Measurements from ENCODE around the gene CLINT1. TPM values are rescaled to one million over a fixed set of nuclear protein-coding genes. Genes with fewer than 3 reads are reported as not detected.

The CLINT1 gene
- total and polyA plus RNA-seq, 4 donors, result 31.7 to 60.9 (median 44.5) TPM

DNA sequence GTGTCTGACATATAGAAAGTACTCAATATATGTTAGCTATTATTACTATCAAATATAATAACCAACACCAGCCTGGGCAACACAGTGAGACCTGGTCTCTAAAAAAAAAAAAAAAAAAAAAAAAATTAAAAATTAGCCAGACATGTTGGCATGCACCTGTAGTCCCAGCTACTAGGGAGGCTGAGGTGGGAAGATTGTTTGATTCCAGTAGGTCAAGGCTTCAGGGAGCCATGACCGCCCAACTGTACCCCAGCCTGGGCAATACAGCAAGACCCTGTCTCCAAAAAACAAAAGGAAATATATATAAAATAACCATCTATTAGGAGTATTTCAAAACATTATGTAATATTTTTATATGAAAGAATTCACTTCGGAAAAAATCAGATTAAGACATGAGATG is 40.6 kb downstream of the CLINT1 start:
- Histone ChIP-seq H3K4me3 (ENCODE audit: low read length in 2 of 2) (no peak overlapping the region), H3K4me1 (ENCODE audit: control insufficient read depth in 1 of 2, insufficient read depth in 2 of 2, low read length in 2 of 2) (peaks cover 3% of the 10 kb centered on the region in 2 donors), H3K9me3 (ENCODE audit: control insufficient read depth, low read length) (no peaks in the 10 kb centered on the region), H3K27ac (ENCODE audit: low read depth in 1 of 2, low read length in 2 of 2) (no peak overlapping the region), H3K27me3 (ENCODE audit: control insufficient read depth in 1 of 2, insufficient read depth in 2 of 2, low read length in 1 of 2) (no peaks in the 10 kb centered on the region), H3K36me3 (ENCODE audit: control insufficient read depth in 1 of 2, insufficient read depth in 2 of 2, low read length in 1 of 2) (peaks cover 0 to 5% of the 10 kb centered on the region in 2 donors)
- 75 to 76% methylated on average over 2 of the region's 2 CpGs for WGBS, 2 donors
- no peak for DNase-seq
- no peak for ATAC-seq (ENCODE audit: low FRiP score)
- intact Hi-C loops (cut with DNase I), result loop anchor here (5.0 to 10.0 kb wide), 3 partner anchors 96 to 1314 kb away; no protein-coding TSS in a partner anchor

DNA sequence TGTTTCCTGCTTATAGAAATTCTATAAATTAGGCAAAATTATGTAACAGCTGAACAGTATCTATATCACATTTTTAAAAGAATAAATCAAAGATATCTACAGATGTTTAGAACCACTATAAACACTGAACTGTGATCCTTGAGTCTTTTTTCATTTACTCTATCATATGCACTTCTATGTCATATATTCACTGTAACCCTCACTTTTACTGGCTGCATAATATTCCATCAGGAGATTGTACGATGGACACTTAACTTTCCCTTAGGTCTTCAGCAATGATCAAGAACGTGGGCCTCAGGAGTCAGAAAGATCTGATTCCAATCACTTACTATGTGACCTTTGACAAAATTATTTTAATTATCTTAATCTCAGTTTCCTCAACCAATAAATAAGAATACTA is 41.0 kb downstream of the CLINT1 start:
- DNase-seq (no peak), ATAC-seq (ENCODE audit: low FRiP score) (no peak)
- Histone ChIP-seq H3K36me3 (ENCODE audit: control insufficient read depth in 1 of 2, insufficient read depth in 2 of 2, low read length in 1 of 2) (peaks cover 0 to 5% of the 10 kb centered on the region in 2 donors), H3K4me1 (ENCODE audit: control insufficient read depth in 1 of 2, insufficient read depth in 2 of 2, low read length in 2 of 2) (peaks cover 3% of the 10 kb centered on the region in 2 donors), H3K9me3 (ENCODE audit: control insufficient read depth, low read length) (no peaks in the 10 kb centered on the region), H3K27ac (ENCODE audit: low read depth in 1 of 2, low read length in 2 of 2) (no peak overlapping the region), H3K27me3 (ENCODE audit: control insufficient read depth in 1 of 2, insufficient read depth in 2 of 2, low read length in 1 of 2) (no peaks in the 10 kb centered on the region), H3K4me3 (ENCODE audit: low read length in 2 of 2) (no peak overlapping the region)
- intact Hi-C loops (cut with DNase I), result loop anchor here (2.0 to 10.0 kb wide), 4 partner anchors 97 to 1314 kb away; no protein-coding TSS in a partner anchor
- WGBS, 2 donors, result 95 to 98% methylated on average over 2 of the region's 2 CpGs

DNA sequence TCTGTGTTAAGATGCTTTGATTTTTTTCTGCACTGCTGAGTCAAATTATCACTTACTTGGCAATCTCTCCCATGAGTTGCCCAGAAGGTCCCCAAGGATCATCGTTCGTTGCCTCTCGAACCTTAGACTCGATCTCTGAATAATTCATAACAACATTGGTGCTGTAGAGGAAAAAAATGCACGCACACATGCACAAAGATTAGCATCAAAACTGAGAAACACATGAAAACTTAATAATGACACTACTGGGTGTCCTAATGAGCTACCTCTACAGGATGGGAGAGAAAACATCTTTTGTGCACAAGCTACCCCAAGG is 41.6 kb downstream of the CLINT1 start:
- H3K9me3 ChIP-seq (ENCODE audit: control insufficient read depth, low read length), result no peaks in the 10 kb centered on the region
- 41 to 42% methylated on average over 5 of the region's 5 CpGs for WGBS, 2 donors
- DNase-seq (no peak), ATAC-seq (ENCODE audit: low FRiP score) (no peak)
- H3K4me1 ChIP-seq (ENCODE audit: control insufficient read depth in 1 of 2, insufficient read depth in 2 of 2, low read length in 2 of 2), result peaks cover 3% of the 10 kb centered on the region in 2 donors
- no peak overlapping the region for H3K27ac ChIP-seq (ENCODE audit: low read depth in 1 of 2, low read length in 2 of 2)
- intact Hi-C loops (cut with DNase I), result loop anchor here (2.0 to 10.0 kb wide), 4 partner anchors 97 to 1315 kb away; no protein-coding TSS in a partner anchor
- no peaks in the 10 kb centered on the region for H3K27me3 ChIP-seq (ENCODE audit: control insufficient read depth in 1 of 2, insufficient read depth in 2 of 2, low read length in 1 of 2)
- peaks cover 0 to 5% of the 10 kb centered on the region in 2 donors for H3K36me3 ChIP-seq (ENCODE audit: control insufficient read depth in 1 of 2, insufficient read depth in 2 of 2, low read length in 1 of 2)
- H3K4me3 ChIP-seq (ENCODE audit: low read length in 2 of 2), result no peak overlapping the region

DNA sequence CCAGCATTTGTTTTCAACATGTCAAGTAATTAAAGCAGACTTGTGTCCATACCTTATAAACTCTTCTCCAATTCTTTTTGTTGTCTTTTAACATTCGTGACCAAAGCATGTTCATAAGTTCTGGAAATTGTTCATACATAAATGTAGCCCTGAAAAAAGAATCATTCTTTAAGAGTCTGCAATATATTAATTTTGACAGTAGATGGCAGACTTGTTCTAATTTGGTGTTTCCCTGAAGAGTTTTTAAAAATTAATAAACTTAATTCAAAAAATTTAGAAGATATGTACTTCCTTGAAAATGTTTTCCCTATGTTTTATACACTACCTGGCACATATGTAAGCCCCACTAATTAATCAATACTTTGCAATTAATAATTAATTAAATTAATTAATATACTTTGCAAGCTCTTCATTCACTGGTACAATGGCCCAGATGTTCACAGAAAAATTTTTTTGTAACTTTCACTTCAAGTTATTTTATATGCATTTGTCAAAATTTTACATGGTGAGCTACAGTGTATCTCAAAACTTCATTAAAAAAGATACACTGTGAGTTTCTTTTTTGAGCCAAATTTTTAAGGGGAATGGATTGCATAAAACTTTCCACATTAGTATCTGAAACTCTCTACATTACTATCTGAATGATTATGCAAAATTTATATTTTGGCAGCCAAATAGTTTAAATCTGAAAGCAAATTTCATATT is 42.1 kb downstream of the CLINT1 start:
- ATAC-seq (ENCODE audit: low FRiP score) (no peak), DNase-seq (no peak)
- no peaks in the 10 kb centered on the region for H3K27me3 ChIP-seq (ENCODE audit: control insufficient read depth in 1 of 2, insufficient read depth in 2 of 2, low read length in 1 of 2)
- H3K4me1 ChIP-seq (ENCODE audit: control insufficient read depth in 1 of 2, insufficient read depth in 2 of 2, low read length in 2 of 2), result peaks cover 1 to 3% of the 10 kb centered on the region in 2 donors
- peaks cover 0 to 5% of the 10 kb centered on the region in 2 donors for H3K36me3 ChIP-seq (ENCODE audit: control insufficient read depth in 1 of 2, insufficient read depth in 2 of 2, low read length in 1 of 2)
- H3K4me3 ChIP-seq (ENCODE audit: low read length in 2 of 2), result no peak overlapping the region
- H3K27ac ChIP-seq (ENCODE audit: low read depth in 1 of 2, low read length in 2 of 2), result no peak overlapping the region
- intact Hi-C loops (cut with DNase I), result loop anchor here (2.0 to 10.0 kb wide), 4 partner anchors 98 to 1315 kb away; no protein-coding TSS in a partner anchor
- WGBS, 2 donors, result 18% methylated on average over 1 of the region's 1 CpG
- H3K9me3 ChIP-seq (ENCODE audit: control insufficient read depth, low read length), result no peaks in the 10 kb centered on the region

DNA sequence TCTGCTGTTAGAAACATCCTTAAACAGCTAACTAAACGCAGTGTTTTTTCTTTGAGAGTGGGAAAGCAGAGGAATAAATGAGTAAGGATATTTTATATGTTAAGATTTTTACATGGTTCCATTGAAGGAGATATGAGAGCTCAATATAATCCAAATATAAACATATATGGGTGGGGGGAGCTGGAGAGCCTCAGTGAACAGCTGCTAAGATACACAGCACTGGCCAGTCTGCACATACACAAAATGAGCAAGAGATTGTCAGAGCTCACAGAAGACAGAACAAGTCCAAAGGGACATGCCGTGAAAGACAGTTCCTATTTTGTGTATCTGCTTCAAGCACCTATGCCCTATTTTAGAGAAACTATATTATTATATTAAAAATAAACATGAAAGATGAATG is 46.9 kb downstream of the CLINT1 start:
- WGBS, 2 donors, result 82 to 85% methylated on average over 2 of the region's 2 CpGs
- DNase-seq, result no peak
- intact Hi-C loops (cut with DNase I), result loop anchor here in 1 of 2 donors (5.0 to 10.0 kb wide), 2 partner anchors 103 to 1320 kb away; no protein-coding TSS in a partner anchor
- Histone ChIP-seq H3K4me1 (ENCODE audit: control insufficient read depth in 1 of 2, insufficient read depth in 2 of 2, low read length in 2 of 2) (no peaks in the 10 kb centered on the region), H3K4me3 (ENCODE audit: low read length in 2 of 2) (no peak overlapping the region), H3K27me3 (ENCODE audit: control insufficient read depth in 1 of 2, insufficient read depth in 2 of 2, low read length in 1 of 2) (no peaks in the 10 kb centered on the region), H3K9me3 (ENCODE audit: control insufficient read depth, low read length) (no peaks in the 10 kb centered on the region), H3K27ac (ENCODE audit: low read depth in 1 of 2, low read length in 2 of 2) (no peak overlapping the region), H3K36me3 (ENCODE audit: control insufficient read depth in 1 of 2, insufficient read depth in 2 of 2, low read length in 1 of 2) (peaks cover 0 to 5% of the 10 kb centered on the region in 2 donors)
- no peak for ATAC-seq (ENCODE audit: low FRiP score)

DNA sequence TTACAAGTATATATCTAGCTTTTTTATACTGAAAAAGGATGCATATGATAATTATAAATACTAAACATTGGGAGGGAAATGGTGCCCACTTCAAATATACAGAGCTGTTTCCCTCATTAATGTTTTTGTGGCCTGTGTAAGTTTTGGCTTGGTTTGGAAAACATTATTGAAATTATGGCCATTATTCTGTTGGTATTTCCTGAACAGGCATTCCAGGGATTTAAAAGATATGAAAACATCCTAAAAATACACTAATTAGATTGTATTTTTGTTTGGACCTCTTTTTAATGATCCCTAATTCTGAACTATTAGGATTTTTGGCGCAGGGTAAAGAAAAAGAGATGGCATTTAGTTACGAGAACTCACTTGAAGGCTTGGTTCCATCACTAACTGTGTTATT is 50.9 kb downstream of the CLINT1 start:
- 63 to 79% methylated on average over 2 of the region's 2 CpGs for WGBS, 2 donors
- peaks cover 0 to 5% of the 10 kb centered on the region in 2 donors for H3K36me3 ChIP-seq (ENCODE audit: control insufficient read depth in 1 of 2, insufficient read depth in 2 of 2, low read length in 1 of 2)

DNA sequence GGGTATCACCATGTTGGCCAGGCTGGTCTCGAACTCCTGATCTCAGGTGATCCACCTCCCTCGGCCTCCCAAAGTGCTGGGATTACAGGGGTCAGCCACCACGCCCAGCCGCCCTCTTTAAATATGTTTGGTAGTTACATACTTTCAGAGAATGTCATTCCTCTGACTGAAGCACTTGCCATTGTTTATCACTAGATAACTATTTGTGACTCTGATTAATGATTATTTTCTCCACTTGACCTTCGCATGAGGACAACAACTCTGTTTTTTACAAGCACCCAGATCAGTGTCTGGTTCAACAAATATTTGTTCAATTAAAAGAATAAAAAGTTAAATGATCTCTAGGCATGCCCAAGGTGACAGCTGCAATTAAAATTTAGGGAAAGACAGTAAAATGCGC is 56.2 kb downstream of the CLINT1 start:
- intact Hi-C loops (cut with DNase I), result no loop called here
- H3K4me1 ChIP-seq (ENCODE audit: control insufficient read depth in 1 of 2, insufficient read depth in 2 of 2, low read length in 2 of 2), result no peaks in the 10 kb centered on the region
- peaks cover 0 to 5% of the 10 kb centered on the region in 2 donors for H3K36me3 ChIP-seq (ENCODE audit: control insufficient read depth in 1 of 2, insufficient read depth in 2 of 2, low read length in 1 of 2)

More for the DNA sequence above, 50.9 kb downstream of the CLINT1 start:
- Histone ChIP-seq H3K27me3 (ENCODE audit: control insufficient read depth in 1 of 2, insufficient read depth in 2 of 2, low read length in 1 of 2) (no peaks in the 10 kb centered on the region), H3K9me3 (ENCODE audit: control insufficient read depth, low read length) (no peaks in the 10 kb centered on the region), H3K4me1 (ENCODE audit: control insufficient read depth in 1 of 2, insufficient read depth in 2 of 2, low read length in 2 of 2) (no peaks in the 10 kb centered on the region), H3K4me3 (ENCODE audit: low read length in 2 of 2) (no peak overlapping the region), H3K27ac (ENCODE audit: low read depth in 1 of 2, low read length in 2 of 2) (no peak overlapping the region)
- ATAC-seq (ENCODE audit: low FRiP score) (no peak), DNase-seq (no peak)
- intact Hi-C loops (cut with DNase I), result no loop called here

DNA sequence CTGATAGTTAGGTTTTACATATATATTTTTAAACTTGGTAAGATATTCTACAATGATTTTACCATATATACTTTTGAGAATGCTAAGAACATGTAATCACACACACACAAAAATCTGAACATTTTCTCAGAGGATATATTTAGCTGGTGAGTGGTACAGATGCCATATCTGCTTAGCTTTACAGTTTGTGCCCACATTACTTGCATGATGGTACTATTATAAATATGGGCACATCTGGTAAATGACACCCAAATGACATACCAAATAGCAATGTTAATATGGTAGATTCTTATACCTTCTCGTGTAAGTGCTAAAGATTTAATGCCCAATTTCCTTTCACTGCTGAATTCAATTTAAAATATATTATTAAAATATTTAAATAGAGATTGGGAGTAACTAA is 58.8 kb downstream of the CLINT1 start:
- peaks cover 0 to 2% of the 10 kb centered on the region in 2 donors for H3K36me3 ChIP-seq (ENCODE audit: control insufficient read depth in 1 of 2, insufficient read depth in 2 of 2, low read length in 1 of 2)
- no peak overlapping the region for H3K4me3 ChIP-seq (ENCODE audit: low read length in 2 of 2)
- DNase-seq (no peak), ATAC-seq (ENCODE audit: low FRiP score) (no peak)
- H3K9me3 ChIP-seq (ENCODE audit: control insufficient read depth, low read length), result no peaks in the 10 kb centered on the region
- intact Hi-C loops (cut with DNase I), result no loop called here
- H3K27ac ChIP-seq (ENCODE audit: low read depth in 1 of 2, low read length in 2 of 2), result no peak overlapping the region
- H3K4me1 ChIP-seq (ENCODE audit: control insufficient read depth in 1 of 2, insufficient read depth in 2 of 2, low read length in 2 of 2), result no peaks in the 10 kb centered on the region
- WGBS, 2 donors, result 65 to 78% methylated on average over 1 of the region's 1 CpG
- H3K27me3 ChIP-seq (ENCODE audit: control insufficient read depth in 1 of 2, insufficient read depth in 2 of 2, low read length in 1 of 2), result no peaks in the 10 kb centered on the region

More for the DNA sequence above, 56.2 kb downstream of the CLINT1 start:
- H3K27me3 ChIP-seq (ENCODE audit: control insufficient read depth in 1 of 2, insufficient read depth in 2 of 2, low read length in 1 of 2), result no peaks in the 10 kb centered on the region
- DNase-seq (no peak), ATAC-seq (ENCODE audit: low FRiP score) (no peak)
- H3K9me3 ChIP-seq (ENCODE audit: control insufficient read depth, low read length), result no peaks in the 10 kb centered on the region
- WGBS, 2 donors, result 97 to 98% methylated on average over 6 of the region's 6 CpGs
- no peak overlapping the region for H3K4me3 ChIP-seq (ENCODE audit: low read length in 2 of 2)
- no peak overlapping the region for H3K27ac ChIP-seq (ENCODE audit: low read depth in 1 of 2, low read length in 2 of 2)

DNA sequence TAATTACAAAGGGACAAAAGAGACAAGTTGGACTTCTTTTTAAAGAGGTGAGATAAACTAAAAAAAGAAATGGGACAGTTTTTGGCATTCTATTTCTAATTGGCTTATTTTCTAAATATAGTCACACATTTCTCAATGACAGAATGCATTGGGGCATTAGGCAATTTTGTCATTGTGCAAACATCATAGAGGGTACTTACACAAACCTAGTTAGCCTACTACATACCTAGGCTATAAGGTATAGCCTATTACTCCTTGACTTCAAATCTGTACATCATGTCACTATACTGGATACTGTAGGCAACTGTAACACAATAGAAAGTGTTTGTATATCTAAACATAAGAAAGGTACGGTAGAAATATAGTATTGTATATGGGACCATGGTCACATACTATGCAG is 59.4 kb downstream of the CLINT1 start:
- Histone ChIP-seq H3K9me3 (ENCODE audit: control insufficient read depth, low read length) (no peaks in the 10 kb centered on the region), H3K27me3 (ENCODE audit: control insufficient read depth in 1 of 2, insufficient read depth in 2 of 2, low read length in 1 of 2) (no peaks in the 10 kb centered on the region), H3K27ac (ENCODE audit: low read depth in 1 of 2, low read length in 2 of 2) (no peak overlapping the region), H3K36me3 (ENCODE audit: control insufficient read depth in 1 of 2, insufficient read depth in 2 of 2, low read length in 1 of 2) (peaks cover 0 to 2% of the 10 kb centered on the region in 2 donors), H3K4me1 (ENCODE audit: control insufficient read depth in 1 of 2, insufficient read depth in 2 of 2, low read length in 2 of 2) (no peaks in the 10 kb centered on the region), H3K4me3 (ENCODE audit: low read length in 2 of 2) (no peak overlapping the region)
- intact Hi-C loops (cut with DNase I), result no loop called here
- ATAC-seq (ENCODE audit: low FRiP score) (no peak), DNase-seq (no peak)
- WGBS, 2 donors, result 83 to 91% methylated on average over 1 of the region's 1 CpG

All from aorta (tissue), 5 donors.